Melanocyte of skin (primary cell): Measurements from ENCODE around the gene MKRN3. TPM values are rescaled to one million over a fixed set of nuclear protein-coding genes. Genes with fewer than 3 reads are reported as not detected.

Experiments used
- small RNA-seq, 2 donors: library from RNA; depleted of rRNA; stranded (forward); fragments of <200 nt; gene quantifications; one replicate each; pipeline ENCODE3, GENCODE V24; 2012
- total RNA-seq, 2 donors: library from RNA; depleted of rRNA; stranded (reverse); fragments of >200 nt; gene quantifications; 2 replicates each; pipeline ENCODE4 v1.2.3, GENCODE V29; 2012

MKRN3 gene
- 1 to 10 TPM in 1 of 2 donors, under 1 TPM in 1; 0.34 to 7.0 TPM for total RNA-seq

DNA sequence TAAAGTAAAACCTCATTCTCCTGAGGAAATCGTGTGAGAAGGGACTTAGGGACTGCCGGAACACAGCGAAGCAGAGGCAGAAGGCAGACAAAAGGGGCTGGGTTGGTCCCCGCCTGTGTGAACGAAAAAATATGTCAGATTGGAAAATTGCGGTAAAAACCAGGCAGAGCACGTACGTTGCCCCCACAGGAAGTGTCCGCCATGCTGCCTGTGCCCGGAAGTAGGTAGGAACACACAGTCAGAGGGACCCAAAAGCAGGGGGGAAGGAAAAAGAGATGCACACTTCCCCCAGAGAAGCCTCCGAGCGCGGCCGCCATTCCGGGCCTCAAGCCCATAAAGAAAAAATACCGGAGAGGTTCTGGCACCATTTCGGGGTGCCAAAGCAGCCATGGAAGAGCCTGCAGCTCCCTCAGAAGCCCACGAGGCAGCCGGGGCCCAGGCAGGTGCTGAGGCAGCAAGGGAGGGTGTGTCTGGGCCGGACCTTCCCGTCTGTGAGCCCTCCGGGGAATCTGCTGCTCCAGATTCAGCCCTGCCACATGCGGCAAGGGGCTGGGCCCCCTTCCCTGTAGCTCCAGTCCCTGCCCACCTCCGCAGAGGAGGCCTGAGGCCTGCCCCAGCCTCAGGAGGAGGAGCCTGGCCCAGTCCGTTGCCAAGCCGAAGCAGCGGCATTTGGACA is at the start of gene MKRN3:
Gene MKRN3, plus strand, starts transcription at position 280 of the 676 bp plus-strand sequence. Its CDS starts 109 bp downstream, at position 389.

Small RNAs within 50 kb of the gene (small RNA-seq; reads per million reads assigned to genes)
- 0 reads per million in 2 donors for gene MIR4508

Other genes starting within 250 kb of the MKRN3 start
- not detected for gene GOLGA6L26, start 231.5 kb upstream of the MKRN3 start, total RNA-seq
- gene GOLGA8S, start 210.9 kb upstream of the MKRN3 start, total RNA-seq = not detected
- gene GOLGA6L2, start 118.4 kb upstream of the MKRN3 start, total RNA-seq = not detected
- gene MAGEL2, start 82.2 kb downstream of the MKRN3 start, total RNA-seq = under 1 TPM; under 0.01 TPM
- gene NDN, start 121.6 kb downstream of the MKRN3 start, total RNA-seq = 10 to 100 TPM; 53.9 to 72.6 TPM